Activated naive CD8-positive, alpha-beta T cell treated with anti-CD3 and anti-CD28 coated beads, Interleukin-2, amount 50 U/mL, for 16 hours (primary cell): ENCODE results near the gene GOLGA8B.
"Not testable (repeated sequence)": the region's sequence is repeated elsewhere in the genome, so short reads cannot be mapped to it uniquely, and the experiment has no call there.

Source experiments
- DNase-seq: peaks from one replicate; pipeline ENCODE4 v3.0.0-alpha.2; 2020; ENCODE audit warnings: low read depth, low spot score

Gene GOLGA8B

DNA sequence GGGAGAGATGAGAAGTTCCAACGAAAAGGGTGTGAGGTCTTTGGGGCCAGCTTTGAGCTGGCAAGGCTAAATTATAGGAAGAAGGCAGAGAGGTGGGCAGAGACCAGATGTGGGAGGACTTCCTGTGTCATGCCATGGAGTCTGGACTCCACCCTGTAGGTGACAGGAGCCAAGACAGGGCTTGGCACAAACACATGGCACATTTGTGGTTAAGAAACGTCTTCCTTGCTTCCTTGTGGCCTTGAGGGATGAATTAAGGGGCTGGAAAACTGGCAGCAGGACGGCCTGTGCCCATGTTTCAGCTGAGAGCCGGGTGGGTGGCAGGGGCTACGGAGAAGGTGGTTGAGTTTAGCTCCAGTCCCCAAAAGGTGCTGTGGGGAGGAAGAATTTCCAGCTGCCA lies 18.7 kb downstream of the GOLGA8B start:
- DNase-seq: not testable (repeated sequence)

DNA sequence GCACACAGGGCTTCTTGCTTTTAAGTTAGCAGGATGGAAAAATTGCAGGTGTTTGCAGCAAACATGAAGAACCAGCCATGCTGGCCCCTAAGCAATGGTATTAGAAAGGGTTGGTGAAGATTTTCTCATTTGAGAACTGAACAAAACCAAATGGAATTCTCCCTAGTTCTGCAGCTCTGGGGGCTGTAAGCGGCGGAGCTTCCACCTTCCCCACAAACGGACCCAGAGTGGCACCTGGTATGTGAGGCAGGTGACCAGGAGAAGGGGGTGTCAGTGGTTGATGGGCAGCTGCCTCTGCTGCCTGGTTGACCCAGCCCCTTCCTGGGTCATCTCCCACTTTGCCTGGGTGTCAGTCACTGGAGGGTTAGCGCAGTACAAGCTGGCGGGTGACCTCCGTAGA lies 22.6 kb downstream of the GOLGA8B start:
- DNase-seq: not testable (repeated sequence)

DNA sequence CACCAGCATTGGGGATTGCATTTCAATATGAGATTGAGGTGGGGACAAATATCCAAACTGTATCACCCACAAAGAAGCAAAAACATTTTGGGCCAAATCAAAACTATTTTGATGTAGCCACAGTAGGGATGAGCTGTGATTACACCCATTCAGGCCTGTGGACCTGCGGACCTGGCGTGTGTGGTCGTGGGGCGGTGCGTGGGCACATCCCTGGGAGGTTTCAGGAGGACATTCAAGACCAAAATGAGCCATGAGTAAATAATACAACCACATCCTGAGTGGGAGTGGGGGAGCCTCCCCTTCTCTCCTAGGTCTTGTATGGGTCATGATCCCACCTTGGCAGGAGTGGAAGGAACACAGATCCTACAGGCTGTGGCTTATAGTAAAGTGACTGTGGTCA lies 23.7 kb downstream of the GOLGA8B start:
- DNase-seq: not testable (repeated sequence)

DNA sequence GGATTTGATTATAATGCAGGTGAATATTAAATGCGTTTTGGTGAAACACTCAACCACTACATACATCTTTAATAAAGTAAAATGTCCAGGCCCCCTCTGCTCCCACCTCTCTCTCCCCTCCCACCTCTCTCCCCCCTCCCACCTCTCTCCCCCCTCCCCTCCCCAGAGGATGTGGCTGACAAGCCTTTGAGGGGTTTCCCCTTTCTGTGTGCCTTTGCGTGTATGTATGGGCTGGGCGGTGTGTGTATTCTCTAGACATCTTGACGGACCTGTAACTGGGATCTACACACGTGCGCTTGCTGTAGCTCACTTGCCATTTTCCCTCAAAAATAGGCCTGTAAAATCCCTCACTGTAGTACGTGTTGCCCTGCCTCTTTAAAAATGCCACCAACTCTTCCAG lies 28.3 kb downstream of the GOLGA8B start:
- DNase-seq: not testable (repeated sequence)

DNA sequence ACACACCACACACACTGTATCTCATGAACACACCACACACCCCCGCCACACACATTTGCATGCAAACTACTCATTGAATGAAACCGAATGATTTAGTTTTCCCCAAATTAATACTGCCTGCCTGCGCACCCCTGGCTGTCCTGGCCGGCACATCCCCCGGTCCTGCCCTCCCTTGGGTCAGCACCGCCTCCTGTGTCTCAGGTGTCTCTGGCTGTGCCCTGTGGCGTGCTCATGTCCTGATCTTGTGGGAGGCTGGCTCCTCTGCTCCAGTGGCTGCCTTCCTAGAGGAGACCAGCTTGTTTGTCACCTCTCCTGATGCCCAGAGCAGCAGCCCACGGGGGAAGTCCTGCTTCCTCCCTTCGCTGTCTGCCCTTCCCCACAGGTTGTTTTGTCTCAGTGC lies 28.7 kb downstream of the GOLGA8B start:
- not testable (repeated sequence) for DNase-seq

DNA sequence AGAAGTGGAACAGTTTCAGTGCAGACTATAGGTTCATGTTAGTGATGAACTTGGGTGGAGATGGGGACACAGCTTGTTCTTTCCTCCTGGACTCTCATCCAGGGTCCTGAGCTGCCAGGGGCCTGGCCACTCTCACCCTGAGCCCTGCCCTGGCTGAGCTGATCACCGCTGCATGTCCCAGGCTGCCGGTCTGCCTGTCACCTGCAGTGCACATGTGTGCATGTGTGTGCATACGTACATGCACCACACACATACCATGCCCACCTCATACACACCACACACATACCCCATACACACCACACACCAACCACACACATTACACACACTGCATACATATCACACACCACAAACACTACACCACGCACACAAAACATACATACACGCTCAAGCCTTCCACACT lies 29.3 kb downstream of the GOLGA8B start:
- not testable (repeated sequence) for DNase-seq

DNA sequence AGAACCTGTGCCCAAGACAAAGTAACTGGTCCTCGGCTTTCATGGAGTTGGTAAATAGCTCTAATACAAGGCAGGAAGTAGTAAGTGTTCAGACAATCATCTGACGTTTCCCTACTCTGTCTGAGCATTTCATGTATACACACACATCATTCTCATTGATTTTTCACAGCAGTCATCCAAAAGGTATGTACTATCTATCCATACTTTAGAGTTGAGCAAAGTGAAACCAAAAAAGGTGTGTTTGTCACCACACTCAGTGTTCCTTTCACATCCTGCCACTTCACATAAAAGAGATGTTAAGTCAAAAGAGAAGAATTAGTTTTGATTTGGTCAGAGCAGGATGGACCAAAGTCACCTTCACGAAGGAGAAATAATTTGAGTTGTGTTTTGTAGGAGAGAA lies 33.3 kb downstream of the GOLGA8B start:
- DNase-seq: not testable (repeated sequence)

DNA sequence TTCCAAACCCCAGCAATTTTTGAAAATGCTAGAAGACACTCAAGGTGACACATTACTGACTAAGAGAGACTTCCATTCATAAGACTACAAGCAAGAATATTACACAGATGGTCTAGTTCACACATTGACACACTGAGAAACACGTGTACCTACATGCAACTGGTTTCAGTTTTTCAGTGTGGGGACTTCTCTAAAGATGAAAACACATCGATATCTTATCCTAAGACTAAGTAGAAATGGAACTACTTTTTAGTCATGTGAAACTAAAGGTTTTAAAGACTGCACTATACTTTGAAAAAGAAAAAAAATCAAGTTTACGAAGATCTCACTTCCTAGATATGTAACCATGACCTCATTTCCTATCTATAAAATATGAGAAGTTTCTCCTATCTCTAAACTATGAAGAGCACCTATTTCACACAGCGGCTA lies 34.1 kb downstream of the GOLGA8B start:
- DNase-seq: not testable (repeated sequence)

DNA sequence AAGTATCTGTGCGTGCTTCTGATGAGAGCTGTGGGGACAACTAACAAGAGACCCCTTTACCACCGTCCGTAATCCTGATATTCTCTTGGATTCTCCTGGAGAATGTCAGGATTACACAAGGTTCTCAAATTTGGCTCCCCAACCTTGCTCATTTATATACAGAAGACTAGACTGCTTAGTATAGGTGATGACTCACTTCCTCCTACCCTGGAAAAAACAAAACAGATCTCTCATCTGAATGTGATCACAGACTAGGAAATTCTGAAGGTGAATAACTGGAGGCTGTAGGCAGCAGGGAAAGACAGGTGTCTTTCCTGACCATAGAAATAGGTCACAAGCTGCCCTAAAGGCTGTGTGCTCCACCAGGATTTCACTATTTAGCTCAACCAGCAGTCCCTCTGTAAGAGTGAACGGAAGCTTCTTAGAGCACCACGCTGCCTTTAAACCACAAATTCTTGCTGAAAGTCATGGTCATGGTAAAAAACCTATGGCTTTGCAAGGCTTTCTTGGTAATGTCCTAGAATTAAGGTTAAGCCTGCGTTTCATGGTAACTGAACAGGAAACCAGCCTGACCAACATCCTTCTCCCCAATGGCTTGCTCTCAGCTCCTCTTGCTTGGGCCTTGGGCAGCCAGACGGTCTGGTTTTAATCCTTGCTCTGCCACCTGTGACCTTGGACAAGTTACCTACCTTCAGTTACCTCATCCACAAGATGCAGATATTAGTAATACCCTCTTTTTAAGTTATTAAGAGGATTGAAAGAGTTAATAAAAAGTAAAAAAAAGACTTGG lies 39.4 kb downstream of the GOLGA8B start:
- not testable (repeated sequence) for DNase-seq

DNA sequence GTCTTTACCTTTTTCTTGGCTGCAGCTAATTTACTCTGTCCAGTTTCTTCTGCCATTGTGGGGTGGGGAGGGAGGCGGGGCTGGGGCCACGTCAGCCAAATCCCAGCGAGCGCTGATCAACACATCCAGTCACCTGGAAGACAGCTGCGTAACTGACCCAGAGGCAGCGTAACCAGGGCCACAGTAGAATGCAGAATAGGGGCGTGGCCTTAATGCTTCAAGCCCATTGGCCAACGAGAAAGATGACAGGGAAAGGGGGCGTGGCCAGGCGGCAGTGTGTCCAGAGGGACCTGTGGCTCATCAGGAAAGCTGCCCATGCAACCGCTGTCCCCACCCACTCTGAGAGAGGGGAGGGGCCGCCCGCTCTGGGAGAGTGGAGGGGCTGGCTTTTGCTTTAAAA lies 47.6 kb downstream of the GOLGA8B start:
- DNase-seq: not testable (repeated sequence)
